Measurements from ENCODE around the gene CPAMD8.

The CPAMD8 gene

DNA sequence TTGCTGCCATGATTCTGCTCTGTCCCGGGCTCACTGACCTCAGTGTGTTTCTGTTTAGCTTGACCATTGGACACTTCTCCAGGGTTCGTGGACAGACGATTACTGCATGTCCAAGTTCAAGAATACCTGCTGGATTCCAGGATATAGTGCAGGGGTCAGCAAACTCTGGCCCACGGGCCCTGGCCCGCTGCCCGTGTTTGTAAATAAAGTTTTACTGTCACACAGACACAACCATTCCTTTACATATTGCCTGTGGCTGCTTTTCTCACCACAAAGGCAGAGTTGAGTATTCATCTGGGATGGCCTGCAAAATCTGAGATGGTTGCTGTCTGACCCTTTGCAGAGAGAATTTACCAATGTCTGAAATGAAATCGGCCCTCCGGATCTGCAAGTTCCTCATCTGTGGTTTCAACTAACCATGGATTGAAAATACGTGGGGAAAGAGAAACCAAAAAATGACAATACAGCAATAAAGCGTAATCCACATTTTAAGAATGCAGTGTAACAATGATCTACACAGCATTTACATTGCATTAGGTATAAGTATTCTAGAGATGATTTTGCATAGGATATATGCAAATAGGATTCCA, 163.7 kb downstream of the CPAMD8 start:
- no peak overlapping the region for H3K27ac ChIP-seq (ENCODE audit: poor library complexity, severe bottlenecking)
- no peaks in the 10 kb centered on the region for H3K27me3 ChIP-seq (ENCODE audit: insufficient read depth, poor library complexity, severe bottlenecking)
- no peaks in the 10 kb centered on the region for H3K4me1 ChIP-seq (ENCODE audit: insufficient read depth, poor library complexity, severe bottlenecking)
- no peaks in the 10 kb centered on the region for H3K9me3 ChIP-seq (ENCODE audit: severe bottlenecking)
- TF ChIP-seq, protein P1, sequence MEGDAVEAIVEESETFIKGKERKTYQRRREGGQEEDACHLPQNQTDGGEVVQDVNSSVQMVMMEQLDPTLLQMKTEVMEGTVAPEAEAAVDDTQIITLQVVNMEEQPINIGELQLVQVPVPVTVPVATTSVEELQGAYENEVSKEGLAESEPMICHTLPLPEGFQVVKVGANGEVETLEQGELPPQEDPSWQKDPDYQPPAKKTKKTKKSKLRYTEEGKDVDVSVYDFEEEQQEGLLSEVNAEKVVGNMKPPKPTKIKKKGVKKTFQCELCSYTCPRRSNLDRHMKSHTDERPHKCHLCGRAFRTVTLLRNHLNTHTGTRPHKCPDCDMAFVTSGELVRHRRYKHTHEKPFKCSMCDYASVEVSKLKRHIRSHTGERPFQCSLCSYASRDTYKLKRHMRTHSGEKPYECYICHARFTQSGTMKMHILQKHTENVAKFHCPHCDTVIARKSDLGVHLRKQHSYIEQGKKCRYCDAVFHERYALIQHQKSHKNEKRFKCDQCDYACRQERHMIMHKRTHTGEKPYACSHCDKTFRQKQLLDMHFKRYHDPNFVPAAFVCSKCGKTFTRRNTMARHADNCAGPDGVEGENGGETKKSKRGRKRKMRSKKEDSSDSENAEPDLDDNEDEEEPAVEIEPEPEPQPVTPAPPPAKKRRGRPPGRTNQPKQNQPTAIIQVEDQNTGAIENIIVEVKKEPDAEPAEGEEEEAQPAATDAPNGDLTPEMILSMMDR (IDR thresholded peaks at IDR 0.05; ENCODE audit: poor library complexity, severe bottlenecking) = no peak
- ATAC-seq (ENCODE audit: low read depth) (no peak), DNase-seq (ENCODE audit: low spot score) (no peak)
- peaks cover 60% of the 10 kb centered on the region for H3K36me3 ChIP-seq (ENCODE audit: low read depth)
- no peak overlapping the region for H3K4me3 ChIP-seq (ENCODE audit: severe bottlenecking)

DNA sequence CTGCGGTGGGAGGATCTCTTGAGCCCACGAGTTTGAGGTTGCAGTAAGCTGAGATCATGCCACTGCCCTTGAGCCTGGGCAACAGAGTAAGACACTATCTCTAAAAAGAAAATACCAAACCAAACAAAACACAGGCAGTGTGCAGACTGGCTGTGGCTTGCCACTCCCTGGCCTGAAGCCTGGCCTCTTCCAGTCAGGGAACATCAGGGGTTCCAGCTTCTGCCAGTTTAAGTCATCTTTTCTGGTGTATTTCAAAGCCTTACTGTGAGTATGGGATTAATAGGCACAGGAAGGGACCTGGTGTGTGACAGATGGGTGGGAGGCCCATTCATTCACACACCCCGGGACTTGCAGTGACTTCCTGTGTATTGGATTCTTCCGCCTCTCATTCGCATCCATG, 164.8 kb downstream of the CPAMD8 start:
- H3K4me3 ChIP-seq (ENCODE audit: severe bottlenecking) = no peak overlapping the region
- ATAC-seq (ENCODE audit: low read depth) (no peak), DNase-seq (ENCODE audit: low spot score) (no peak)
- TF ChIP-seq, protein P1 (IDR thresholded peaks at IDR 0.05; ENCODE audit: poor library complexity, severe bottlenecking) = no peak
- H3K36me3 ChIP-seq (ENCODE audit: low read depth) = peaks cover 54% of the 10 kb centered on the region
- no peaks in the 10 kb centered on the region for H3K4me1 ChIP-seq (ENCODE audit: insufficient read depth, poor library complexity, severe bottlenecking)
- H3K27me3 ChIP-seq (ENCODE audit: insufficient read depth, poor library complexity, severe bottlenecking) = no peaks in the 10 kb centered on the region
- no peaks in the 10 kb centered on the region for H3K9me3 ChIP-seq (ENCODE audit: severe bottlenecking)
- H3K27ac ChIP-seq (ENCODE audit: poor library complexity, severe bottlenecking) = no peak overlapping the region

DNA sequence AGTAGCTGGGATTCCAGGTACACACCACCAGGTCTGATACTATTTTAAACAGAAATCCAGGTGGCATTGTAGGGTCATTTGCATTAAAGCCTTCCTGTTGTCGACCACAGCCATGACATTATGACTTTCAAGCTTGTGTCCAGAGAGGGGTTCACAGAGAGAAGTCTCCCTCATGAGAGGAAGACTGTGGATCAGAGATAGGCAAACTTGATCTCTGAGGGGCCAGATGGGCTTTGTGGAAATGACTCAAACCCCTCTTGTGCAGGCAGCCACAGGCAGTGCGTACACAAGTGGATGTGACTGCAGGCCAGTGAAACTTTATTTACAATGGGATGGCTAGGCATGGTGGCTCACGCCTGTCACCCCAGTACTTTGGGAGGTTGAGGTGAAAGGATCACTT, 165.6 kb downstream of the CPAMD8 start:
- ATAC-seq (ENCODE audit: low read depth) (no peak), DNase-seq (ENCODE audit: low spot score) (no peak)
- H3K27ac ChIP-seq (ENCODE audit: poor library complexity, severe bottlenecking) = no peak overlapping the region
- no peak overlapping the region for H3K4me3 ChIP-seq (ENCODE audit: severe bottlenecking)
- H3K36me3 ChIP-seq (ENCODE audit: low read depth) = peaks cover 50% of the 10 kb centered on the region
- H3K4me1 ChIP-seq (ENCODE audit: insufficient read depth, poor library complexity, severe bottlenecking) = no peaks in the 10 kb centered on the region
- H3K27me3 ChIP-seq (ENCODE audit: insufficient read depth, poor library complexity, severe bottlenecking) = no peaks in the 10 kb centered on the region
- H3K9me3 ChIP-seq (ENCODE audit: severe bottlenecking) = no peaks in the 10 kb centered on the region
- TF ChIP-seq, protein P1 (IDR thresholded peaks at IDR 0.05; ENCODE audit: poor library complexity, severe bottlenecking) = no peak

DNA sequence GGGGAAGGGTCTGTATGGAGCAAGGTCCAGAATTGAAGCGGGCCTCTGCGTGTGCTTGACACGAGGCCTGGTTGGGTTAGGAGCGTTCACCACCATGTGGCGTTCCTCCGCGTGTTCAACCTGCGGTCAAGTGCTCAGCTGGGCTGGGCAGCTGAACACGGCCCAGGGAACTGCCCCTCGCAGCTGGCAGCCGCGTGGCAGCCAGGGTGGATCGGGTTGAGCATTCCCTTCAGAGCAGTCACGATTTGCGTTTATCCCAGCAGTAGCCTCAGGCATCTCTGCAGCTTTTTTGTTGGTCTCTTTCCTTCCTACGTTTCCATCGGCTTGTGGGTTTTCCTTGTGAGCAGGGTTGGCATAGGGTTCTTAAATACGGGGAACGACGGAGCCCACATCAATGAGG, 166.5 kb downstream of the CPAMD8 start:
- Histone ChIP-seq H3K36me3 (ENCODE audit: low read depth) (peaks cover 52% of the 10 kb centered on the region), H3K4me3 (ENCODE audit: severe bottlenecking) (no peak overlapping the region), H3K4me1 (ENCODE audit: insufficient read depth, poor library complexity, severe bottlenecking) (no peaks in the 10 kb centered on the region), H3K27me3 (ENCODE audit: insufficient read depth, poor library complexity, severe bottlenecking) (no peaks in the 10 kb centered on the region), H3K9me3 (ENCODE audit: severe bottlenecking) (no peaks in the 10 kb centered on the region), H3K27ac (ENCODE audit: poor library complexity, severe bottlenecking) (no peak overlapping the region)
- ATAC-seq (ENCODE audit: low read depth) (no peak; the same call in 2 of the 3 replicates), DNase-seq (ENCODE audit: low spot score) (no peak)
- TF ChIP-seq, protein P1 (IDR thresholded peaks at IDR 0.05; ENCODE audit: poor library complexity, severe bottlenecking) = no peak

DNA sequence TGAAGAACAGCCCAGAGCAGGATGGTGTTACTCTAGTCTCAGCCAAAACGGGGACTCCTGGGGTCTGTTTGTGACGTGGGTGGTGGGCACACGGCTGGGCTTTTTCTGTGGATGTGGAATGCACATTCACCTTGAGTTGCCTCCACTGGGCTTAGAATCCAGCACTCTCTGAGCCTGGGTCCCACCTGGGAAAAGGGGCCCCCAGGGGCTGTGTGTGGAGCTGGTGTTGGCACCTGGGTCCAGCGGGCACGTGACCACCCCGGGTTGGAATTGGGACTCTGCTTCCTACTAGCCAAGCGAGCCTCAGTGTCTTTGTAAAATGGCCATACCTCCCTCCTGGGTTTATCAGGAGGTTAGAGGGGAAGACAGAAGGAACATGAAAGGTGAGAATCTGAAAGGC, 167.0 kb downstream of the CPAMD8 start:
- DNase-seq (ENCODE audit: low spot score) (no peak), ATAC-seq (ENCODE audit: low read depth) (no peak)
- H3K4me1 ChIP-seq (ENCODE audit: insufficient read depth, poor library complexity, severe bottlenecking) = no peaks in the 10 kb centered on the region
- no peak overlapping the region for H3K4me3 ChIP-seq (ENCODE audit: severe bottlenecking)
- no peaks in the 10 kb centered on the region for H3K27me3 ChIP-seq (ENCODE audit: insufficient read depth, poor library complexity, severe bottlenecking)
- H3K27ac ChIP-seq (ENCODE audit: poor library complexity, severe bottlenecking) = no peak overlapping the region
- H3K9me3 ChIP-seq (ENCODE audit: severe bottlenecking) = no peaks in the 10 kb centered on the region
- TF ChIP-seq, protein P1 (IDR thresholded peaks at IDR 0.05; ENCODE audit: poor library complexity, severe bottlenecking) = no peak
- H3K36me3 ChIP-seq (ENCODE audit: low read depth) = peaks cover 52% of the 10 kb centered on the region
